ENCODE data around the gene IFITM5.

- no peak for TF ChIP-seq CTCF (IDR thresholded peaks at IDR 0.05)
- TF ChIP-seq EZH2 (IDR thresholded peaks at IDR 0.05; ENCODE audit: borderline replicate concordance, insufficient read depth, low read depth, low read length, poor library complexity, severe bottlenecking) = no peak
These were observed 15.0 kb downstream of the IFITM5 start for GRCh38 chr11:284105-285020.
